B cell (primary cell): Measurements from ENCODE around the gene GTF3C2.

Source experiments
- EZH2 ChIP-seq: IDR thresholded peaks from 2 replicates; pipeline ENCODE4 v1.6.1; 2012; ENCODE audit warnings: borderline replicate concordance, low read depth, mild to moderate bottlenecking, moderate library complexity, low read length; ENCODE audit not compliant: insufficient read depth, poor library complexity, severe bottlenecking
- TF ChIP-seq, protein P1 (sequence below): fragments of 200-600 bp; IDR thresholded peaks from one replicate; pipeline ENCODE4 v1.8.0; 2022; ENCODE audit warnings: antibody characterized with exemption, mild to moderate bottlenecking

DNA sequence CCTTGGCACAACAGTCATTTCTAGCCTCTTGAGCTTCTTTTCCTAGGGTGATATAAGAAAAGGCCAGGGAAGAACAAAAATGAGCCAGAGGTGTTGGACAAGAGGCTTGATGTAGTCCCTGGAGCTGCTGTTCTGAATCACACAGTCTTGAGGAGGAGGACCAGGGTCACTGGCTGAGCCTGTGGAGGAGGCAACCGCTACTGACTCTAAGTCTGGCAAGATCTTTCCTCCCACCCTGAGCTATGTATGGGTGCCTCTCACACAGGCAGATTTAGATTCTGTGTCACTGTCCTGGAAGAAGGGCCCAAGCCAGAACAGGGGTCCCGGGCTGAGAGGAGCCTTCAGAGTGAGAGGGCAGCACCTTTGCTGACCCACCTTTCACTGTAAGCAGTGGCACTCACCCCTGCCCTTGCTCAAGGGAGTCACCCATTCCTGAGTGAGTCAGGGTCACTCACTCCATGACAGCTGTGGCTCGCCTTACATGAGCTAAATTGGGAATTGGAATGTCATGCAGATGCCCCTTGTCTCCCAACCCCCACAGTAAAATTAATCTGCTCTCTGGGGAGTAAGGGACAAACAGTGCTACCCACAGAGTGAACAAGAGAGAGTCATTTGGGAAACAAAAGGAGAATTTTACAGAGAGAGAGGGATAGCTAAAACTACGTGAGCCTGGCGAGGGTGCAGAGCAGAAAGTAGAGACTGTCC, 74.6 kb downstream of the GTF3C2 start, which contains the start of gene TRIM54:
- TF ChIP-seq EZH2: no peak
- TF ChIP-seq, protein P1, sequence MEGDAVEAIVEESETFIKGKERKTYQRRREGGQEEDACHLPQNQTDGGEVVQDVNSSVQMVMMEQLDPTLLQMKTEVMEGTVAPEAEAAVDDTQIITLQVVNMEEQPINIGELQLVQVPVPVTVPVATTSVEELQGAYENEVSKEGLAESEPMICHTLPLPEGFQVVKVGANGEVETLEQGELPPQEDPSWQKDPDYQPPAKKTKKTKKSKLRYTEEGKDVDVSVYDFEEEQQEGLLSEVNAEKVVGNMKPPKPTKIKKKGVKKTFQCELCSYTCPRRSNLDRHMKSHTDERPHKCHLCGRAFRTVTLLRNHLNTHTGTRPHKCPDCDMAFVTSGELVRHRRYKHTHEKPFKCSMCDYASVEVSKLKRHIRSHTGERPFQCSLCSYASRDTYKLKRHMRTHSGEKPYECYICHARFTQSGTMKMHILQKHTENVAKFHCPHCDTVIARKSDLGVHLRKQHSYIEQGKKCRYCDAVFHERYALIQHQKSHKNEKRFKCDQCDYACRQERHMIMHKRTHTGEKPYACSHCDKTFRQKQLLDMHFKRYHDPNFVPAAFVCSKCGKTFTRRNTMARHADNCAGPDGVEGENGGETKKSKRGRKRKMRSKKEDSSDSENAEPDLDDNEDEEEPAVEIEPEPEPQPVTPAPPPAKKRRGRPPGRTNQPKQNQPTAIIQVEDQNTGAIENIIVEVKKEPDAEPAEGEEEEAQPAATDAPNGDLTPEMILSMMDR: no peak
